HFF-Myc (cell line): ENCODE results near the gene RBM5.

Source experiments
- DNase-seq: peaks from one replicate; pipeline ENCODE4 v3.0.0-alpha.2; 2011; ENCODE audit warnings: low read depth; ENCODE audit errors: extremely low read depth
- H3K4me3 ChIP-seq: replicated peaks from 2 replicates; pipeline ENCODE4 v1.5.1; 2011; ENCODE audit warnings: low read depth, mild to moderate bottlenecking, control low read depth, low read length
- TF ChIP-seq, protein P1 (sequence below): IDR thresholded peaks from 2 replicates; pipeline ENCODE4 v1.5.1; 2012; ENCODE audit warnings: mild to moderate bottlenecking, low read depth, low read length, control low read depth; ENCODE audit errors: missing control alignments

RBM5 gene

DNA sequence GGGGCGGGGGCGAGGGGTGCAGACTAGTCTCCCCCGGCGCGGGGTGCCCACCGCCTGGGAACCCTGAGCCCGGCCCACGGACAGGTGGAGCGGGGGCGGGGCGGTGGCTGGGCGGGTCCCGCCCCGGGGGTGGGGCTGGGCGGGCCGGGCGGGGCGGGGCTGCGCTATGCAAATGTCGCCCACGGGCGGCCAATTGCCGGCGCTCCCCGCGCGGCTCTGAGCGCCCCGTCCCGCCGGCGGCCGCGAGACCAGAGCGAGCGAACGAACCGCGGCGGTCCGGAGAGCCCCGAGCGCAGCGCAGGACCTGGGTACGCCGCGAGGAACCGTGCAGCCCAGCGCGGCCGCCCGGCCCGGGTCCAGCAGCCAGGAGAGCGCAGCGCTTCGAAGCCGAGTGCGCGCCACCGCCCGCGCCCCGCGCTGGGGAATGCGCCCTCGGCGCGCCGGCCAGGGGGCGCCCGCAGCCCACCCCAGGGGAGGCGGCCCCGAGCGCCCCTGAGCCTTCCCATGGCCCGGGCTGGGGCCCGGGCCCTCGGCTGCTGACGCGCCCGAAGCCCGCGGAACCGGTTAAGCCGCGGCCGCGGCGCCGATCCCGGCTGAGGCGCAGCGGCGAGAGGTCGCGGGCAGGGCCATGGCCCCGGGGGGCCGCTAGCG lies 66.2 kb downstream of the RBM5 start, which contains the start of gene SEMA3F:
TSS of gene SEMA3F (plus strand) at position 485 of the 651 bp plus-strand sequence. CDS start 4,299 bp downstream, outside the sequence.
- TF ChIP-seq, protein P1, sequence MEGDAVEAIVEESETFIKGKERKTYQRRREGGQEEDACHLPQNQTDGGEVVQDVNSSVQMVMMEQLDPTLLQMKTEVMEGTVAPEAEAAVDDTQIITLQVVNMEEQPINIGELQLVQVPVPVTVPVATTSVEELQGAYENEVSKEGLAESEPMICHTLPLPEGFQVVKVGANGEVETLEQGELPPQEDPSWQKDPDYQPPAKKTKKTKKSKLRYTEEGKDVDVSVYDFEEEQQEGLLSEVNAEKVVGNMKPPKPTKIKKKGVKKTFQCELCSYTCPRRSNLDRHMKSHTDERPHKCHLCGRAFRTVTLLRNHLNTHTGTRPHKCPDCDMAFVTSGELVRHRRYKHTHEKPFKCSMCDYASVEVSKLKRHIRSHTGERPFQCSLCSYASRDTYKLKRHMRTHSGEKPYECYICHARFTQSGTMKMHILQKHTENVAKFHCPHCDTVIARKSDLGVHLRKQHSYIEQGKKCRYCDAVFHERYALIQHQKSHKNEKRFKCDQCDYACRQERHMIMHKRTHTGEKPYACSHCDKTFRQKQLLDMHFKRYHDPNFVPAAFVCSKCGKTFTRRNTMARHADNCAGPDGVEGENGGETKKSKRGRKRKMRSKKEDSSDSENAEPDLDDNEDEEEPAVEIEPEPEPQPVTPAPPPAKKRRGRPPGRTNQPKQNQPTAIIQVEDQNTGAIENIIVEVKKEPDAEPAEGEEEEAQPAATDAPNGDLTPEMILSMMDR = no peak
- peak within 1 kb of the TSS; percentile 73 for H3K4me3 ChIP-seq
- no peak for DNase-seq

DNA sequence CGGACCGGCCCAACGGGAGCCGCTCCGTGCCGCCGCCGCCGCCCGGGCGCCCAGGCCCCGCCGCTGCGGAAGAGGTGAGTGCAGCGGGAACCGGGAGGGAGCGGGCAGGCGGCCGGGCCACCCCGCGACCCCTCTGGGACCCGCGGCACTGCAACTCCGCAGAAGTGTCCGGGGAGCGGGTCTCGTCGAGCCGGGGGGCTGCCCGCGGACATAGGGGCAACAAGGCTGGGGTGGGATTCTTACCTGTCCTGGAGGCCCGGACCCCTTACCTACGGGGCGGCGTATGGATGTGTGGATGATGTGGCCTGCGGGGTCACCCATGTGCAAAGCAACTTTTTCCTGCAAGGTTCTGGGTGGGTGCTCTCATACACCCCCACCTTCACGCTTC lies 66.8 kb downstream of the RBM5 start:
- no peak for DNase-seq
- peak overlapping the region; percentile 73 for H3K4me3 ChIP-seq
- TF ChIP-seq, protein P1 = no peak

DNA sequence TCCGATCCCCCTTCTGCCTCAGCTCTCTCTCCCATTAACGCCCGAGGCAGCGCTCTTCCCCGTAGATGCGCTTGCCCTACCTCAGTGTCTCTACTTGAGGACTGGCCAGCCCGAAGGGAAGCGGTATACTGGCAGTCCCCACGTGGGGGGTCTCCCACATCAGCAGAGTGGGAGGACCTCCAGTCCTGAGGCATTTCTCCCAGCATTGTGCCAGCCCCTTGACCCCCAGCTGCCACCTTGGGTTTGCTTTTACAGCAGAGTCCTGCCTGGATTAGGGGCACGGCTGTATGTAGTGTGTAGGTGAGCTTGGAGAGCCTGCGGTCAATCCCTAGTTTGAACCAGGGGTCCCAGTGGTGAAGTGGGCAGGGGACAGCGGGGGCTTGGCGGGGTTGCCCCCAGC lies 67.2 kb downstream of the RBM5 start:
- TF ChIP-seq, protein P1 = no peak

DNA sequence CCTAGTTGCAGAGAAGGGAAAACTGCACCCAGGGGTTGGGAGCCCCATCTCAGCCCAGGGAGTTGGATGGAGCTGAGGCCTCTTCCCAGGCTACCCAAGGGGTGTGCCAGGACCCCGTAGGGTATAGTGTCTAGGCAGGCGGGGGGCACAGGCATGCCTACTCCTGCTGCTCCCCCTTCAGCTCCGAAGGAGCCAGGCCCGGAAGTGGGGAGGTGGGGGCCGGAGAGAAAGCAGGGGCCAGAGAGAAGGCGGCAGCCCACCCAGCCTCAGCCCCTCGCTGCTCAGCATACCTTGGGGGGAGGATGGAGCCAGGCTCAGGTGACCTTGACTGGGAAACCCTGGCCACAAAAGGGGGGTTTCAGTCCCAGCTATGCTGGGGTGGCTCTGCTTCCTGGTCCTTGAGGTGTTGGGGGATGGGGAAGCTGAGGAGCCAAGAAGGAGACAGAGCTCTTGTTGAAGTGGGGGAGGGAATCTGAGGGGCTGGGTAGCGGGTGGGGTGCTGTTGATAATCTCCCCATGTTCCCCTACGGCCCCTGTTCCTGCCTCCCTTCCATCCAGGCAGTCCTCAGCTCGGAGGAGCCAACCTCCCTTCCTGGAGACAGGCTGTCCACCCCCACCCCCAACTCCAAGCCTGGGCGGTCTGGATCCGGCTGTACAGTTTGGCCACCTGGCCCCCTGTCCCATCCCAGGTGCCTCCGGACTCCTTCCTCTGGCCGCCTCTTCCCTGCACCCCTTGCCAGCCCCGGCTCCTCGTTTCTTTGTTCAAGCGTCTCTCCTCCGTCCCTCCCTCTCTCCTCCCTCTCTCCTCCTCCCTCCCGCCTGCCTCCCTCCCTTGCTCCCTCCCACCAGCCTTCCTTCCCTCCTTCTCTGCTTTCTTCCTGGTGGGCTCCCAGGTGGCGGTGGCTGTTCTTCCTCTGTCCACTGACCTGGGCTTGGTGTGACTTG lies 68.1 kb downstream of the RBM5 start:
- peak overlapping the region; percentile 73 for H3K4me3 ChIP-seq
- TF ChIP-seq, protein P1 = no peak
- DNase-seq = no peak

More for the DNA sequence above, 67.2 kb downstream of the RBM5 start:
- H3K4me3 ChIP-seq = peak overlapping the region; percentile 73
- no peak for DNase-seq

DNA sequence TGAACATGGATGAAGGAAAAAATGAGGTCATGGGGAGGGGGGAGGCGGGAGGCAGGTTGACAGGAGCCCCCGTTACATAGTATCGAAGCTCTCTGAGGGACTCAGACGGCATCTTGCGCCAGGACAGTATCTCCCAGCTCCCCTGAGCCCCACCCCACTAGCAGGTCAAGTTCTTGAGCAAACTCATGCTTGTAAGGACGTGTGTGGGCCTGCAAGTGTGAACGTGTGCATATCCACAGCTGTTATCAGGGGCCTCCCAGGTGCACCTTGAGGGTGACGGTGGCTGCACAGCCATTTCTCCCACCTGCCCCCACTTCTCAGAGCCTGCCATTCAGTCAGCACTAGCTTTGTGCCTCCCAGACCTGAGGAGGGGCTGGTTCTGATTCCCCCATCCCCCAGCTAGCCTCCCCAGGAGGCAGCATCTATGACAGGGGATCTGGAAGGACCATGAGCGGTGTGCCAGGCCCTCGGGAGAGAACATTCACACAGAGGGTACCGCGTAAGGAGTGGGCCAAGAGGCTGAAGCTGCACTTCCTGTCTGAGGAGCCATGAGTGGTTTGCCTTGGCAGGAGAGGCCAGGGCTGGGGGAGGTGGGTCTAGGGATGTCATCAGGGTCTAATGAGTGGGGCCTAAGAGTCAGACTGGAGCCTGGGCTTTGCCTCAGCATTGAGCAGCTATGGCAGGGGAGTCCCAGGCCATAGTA lies 69.3 kb downstream of the RBM5 start:
- H3K4me3 ChIP-seq = no peak overlapping the region
- no peak for DNase-seq
- TF ChIP-seq, protein P1 = no peak

DNA sequence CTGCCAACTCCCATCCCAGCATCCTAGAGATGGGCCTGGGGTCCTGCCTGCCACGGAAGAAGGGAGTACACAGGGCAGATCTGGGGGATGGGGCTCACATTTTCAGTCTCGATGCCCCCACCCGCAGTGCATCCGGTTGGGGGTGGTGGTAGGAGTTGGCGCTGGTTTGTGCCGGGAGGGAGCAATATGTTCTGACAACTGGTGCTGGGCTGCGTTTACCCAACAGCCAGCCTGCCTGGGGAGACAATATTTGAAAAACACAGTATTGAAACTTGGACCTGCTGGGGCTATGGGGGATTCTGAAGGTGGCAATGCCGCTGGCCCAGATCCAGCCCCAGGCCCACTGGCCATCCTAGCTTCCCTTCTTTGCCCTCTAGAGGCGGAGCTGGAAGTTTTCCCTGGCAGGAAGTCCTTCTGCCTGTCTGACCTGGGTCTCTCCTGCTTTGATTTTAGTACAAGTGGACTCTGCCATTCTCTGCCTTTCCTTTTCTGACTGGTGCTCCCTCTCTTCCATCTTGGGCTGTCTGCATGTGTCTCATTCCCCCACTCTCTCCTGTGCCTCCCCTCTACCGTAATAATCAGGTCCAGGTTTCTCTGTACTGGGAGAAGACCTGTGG lies 69.9 kb downstream of the RBM5 start:
- TF ChIP-seq, protein P1 = no peak
- H3K4me3 ChIP-seq = no peak overlapping the region
- no peak for DNase-seq
